Measurements from ENCODE around the gene TNRC18. TPM values are rescaled to one million over a fixed set of nuclear protein-coding genes. Genes with fewer than 3 reads are reported as not detected.

TNRC18 gene
- total RNA-seq, 1 donor from 2014 or later, result 104 TPM

DNA sequence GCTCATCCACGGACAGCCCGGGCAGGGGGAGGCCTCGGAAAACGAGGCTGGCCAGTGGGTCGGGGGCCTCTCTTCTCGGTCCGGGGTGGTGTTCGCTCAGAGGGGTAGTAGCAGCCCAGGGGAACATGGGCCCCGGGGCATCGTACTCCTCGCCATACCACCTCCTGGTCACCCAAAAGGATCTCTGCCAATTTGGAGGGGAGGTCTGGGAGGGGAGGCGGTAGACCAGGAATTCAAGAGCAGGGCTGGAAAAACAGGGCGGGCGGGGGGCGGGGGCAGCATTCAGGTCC lies 73.5 kb downstream of the TNRC18 start:
- peaks cover 91% of the 10 kb centered on the region for H3K36me3 ChIP-seq
- H3K4me1 ChIP-seq, result peaks cover 11% of the 10 kb centered on the region
- ATAC-seq (no peak), DNase-seq (no peak)
- no peak overlapping the region for H3K27ac ChIP-seq
- no peak overlapping the region for H3K4me3 ChIP-seq
- intact Hi-C loops (cut with DNase I), result no loop called here
- H3K27me3 ChIP-seq (ENCODE audit: low read depth), result no peaks in the 10 kb centered on the region
- H3K9me3 ChIP-seq, result no peaks in the 10 kb centered on the region
- TF ChIP-seq CTCF (IDR thresholded peaks at IDR 0.05), result no peak

GRCh38 chr7:5349437-5350173 lies 74.0 kb downstream of the TNRC18 start:
- no peak for ATAC-seq
- H3K36me3 ChIP-seq, result peaks cover 91% of the 10 kb centered on the region
- no peaks in the 10 kb centered on the region for H3K9me3 ChIP-seq
- no peak for DNase-seq
- no peak for TF ChIP-seq CTCF (IDR thresholded peaks at IDR 0.05)
- intact Hi-C loops (cut with DNase I), result no loop called here
- H3K27ac ChIP-seq, result no peak overlapping the region
- H3K27me3 ChIP-seq (ENCODE audit: low read depth), result no peaks in the 10 kb centered on the region
- no peak overlapping the region for H3K4me3 ChIP-seq
- peaks cover 6% of the 10 kb centered on the region for H3K4me1 ChIP-seq

DNA sequence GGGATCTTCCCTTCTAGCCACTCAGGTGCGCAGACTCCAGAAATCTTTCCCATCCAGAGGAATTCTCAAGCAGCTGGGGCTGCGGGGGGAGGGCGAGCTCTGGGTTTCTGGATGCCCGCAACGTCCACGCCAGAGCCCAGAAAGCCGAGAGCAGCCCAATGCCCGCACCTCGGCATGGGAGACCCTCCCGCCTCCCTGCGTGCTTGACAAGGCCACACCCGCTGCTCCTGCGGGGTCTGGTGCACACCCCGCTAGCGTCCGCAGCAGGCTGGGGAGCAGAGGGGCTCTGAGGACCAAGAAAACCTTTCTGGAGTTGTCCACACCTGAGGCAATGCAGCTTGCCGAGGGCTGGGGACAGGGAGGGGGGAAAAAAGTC lies 74.6 kb downstream of the TNRC18 start:
- no peak for ATAC-seq
- H3K4me3 ChIP-seq, result no peak overlapping the region
- H3K9me3 ChIP-seq, result peaks cover 4% of the 10 kb centered on the region
- intact Hi-C loops (cut with DNase I), result no loop called here
- H3K27me3 ChIP-seq (ENCODE audit: low read depth), result no peaks in the 10 kb centered on the region
- DNase-seq, result no peak
- no peak overlapping the region for H3K27ac ChIP-seq
- TF ChIP-seq CTCF (IDR thresholded peaks at IDR 0.05), result no peak
- H3K4me1 ChIP-seq, result no peaks in the 10 kb centered on the region
- H3K36me3 ChIP-seq, result peaks cover 91% of the 10 kb centered on the region

- Histone ChIP-seq H3K4me3 (no peak overlapping the region), H3K36me3 (peaks cover 91% of the 10 kb centered on the region), H3K4me1 (no peaks in the 10 kb centered on the region), H3K27ac (no peak overlapping the region), H3K27me3 (ENCODE audit: low read depth) (no peaks in the 10 kb centered on the region), H3K9me3 (peaks cover 5% of the 10 kb centered on the region)
- DNase-seq, result no peak
- no peak for TF ChIP-seq CTCF (IDR thresholded peaks at IDR 0.05)
- no peak for ATAC-seq
- intact Hi-C loops (cut with DNase I), result no loop called here
Measured at GRCh38 chr7:5348134-5349004, 75.3 kb downstream of the TNRC18 start.

DNA sequence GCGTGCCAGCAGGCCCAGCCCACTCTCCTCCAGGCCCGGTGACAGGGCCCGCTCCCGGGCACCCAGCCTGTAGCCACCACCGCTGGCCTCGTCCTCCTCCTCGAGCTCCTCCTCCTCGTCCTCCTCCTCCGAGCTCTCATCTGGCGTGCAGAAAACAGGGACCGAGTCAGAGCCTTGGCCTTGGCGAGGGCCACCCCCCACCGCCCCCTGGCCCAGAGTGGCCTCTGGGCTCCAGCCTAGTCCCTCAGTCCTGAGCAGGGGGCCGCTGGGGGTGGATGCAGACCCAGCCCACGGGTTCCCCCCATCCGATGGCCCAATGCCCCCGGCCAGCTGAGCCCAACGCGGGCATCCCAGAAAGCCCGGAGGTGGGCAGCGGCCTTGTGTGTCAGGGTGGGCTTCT lies 78.0 kb downstream of the TNRC18 start:
- peaks cover 91% of the 10 kb centered on the region for H3K36me3 ChIP-seq
- H3K4me1 ChIP-seq, result no peaks in the 10 kb centered on the region
- no peak overlapping the region for H3K27ac ChIP-seq
- DNase-seq, result no peak
- no peak overlapping the region for H3K4me3 ChIP-seq
- intact Hi-C loops (cut with DNase I), result no loop called here
- peaks cover 5% of the 10 kb centered on the region for H3K9me3 ChIP-seq
- TF ChIP-seq CTCF (IDR thresholded peaks at IDR 0.05), result no peak
- no peaks in the 10 kb centered on the region for H3K27me3 ChIP-seq (ENCODE audit: low read depth)
- no peak for ATAC-seq
